Neural cell (in vitro differentiated cells): ENCODE measurements around the gene LIPC. TPM values are rescaled to one million over a fixed set of nuclear protein-coding genes. Genes with fewer than 3 reads are reported as not detected.

Source experiments
- H2AFZ ChIP-seq: fragments of 200-600, 300-800 bp; sonication (generic), shearing (Covaris generic); 2 replicates; pipeline ENCODE4 v1.6.0; 2014; ENCODE audit warnings: low read depth, mild to moderate bottlenecking, antibody characterized with exemption, low read length, moderate library complexity
- H3F3A ChIP-seq: fragments of 200-600 bp; shearing (Covaris generic); 2 replicates; pipeline ENCODE4 v1.6.1; 2016; ENCODE audit warnings: mild to moderate bottlenecking, moderate library complexity, mixed read lengths, antibody characterized with exemption, low read length; ENCODE audit not compliant: insufficient read depth, poor library complexity, severe bottlenecking
- H3K27ac ChIP-seq: fragments of 200-600, 300-800 bp; sonication (generic), shearing (Covaris generic); 2 replicates; pipeline ENCODE4 v1.5.1; 2014; ENCODE audit warnings: mild to moderate bottlenecking, low read length, moderate library complexity
- H3K27me3 ChIP-seq: fragments of 300-800, 200-600 bp; sonication (generic), shearing (Covaris generic); 2 replicates; pipeline ENCODE4 v1.6.0; 2014; ENCODE audit warnings: mild to moderate bottlenecking, low read depth, low read length, moderate library complexity; ENCODE audit not compliant: insufficient read depth
- H3K36me3 ChIP-seq: fragments of 300-800, 200-600 bp; sonication (generic), shearing (Covaris generic); 2 replicates; pipeline ENCODE4 v1.5.1; 2014; ENCODE audit warnings: mild to moderate bottlenecking, antibody characterized with exemption, low read length, moderate library complexity; ENCODE audit not compliant: insufficient read depth
- H3K4me2 ChIP-seq: fragments of 300-800, 200-600 bp; sonication (generic), shearing (Covaris generic); 2 replicates; pipeline ENCODE4 v1.6.0; 2014; ENCODE audit warnings: mild to moderate bottlenecking, low read length
- H3K4me3 ChIP-seq: fragments of 300-800, 200-600 bp; sonication (generic), shearing (Covaris generic); 2 replicates; pipeline ENCODE4 v1.5.1; 2014; ENCODE audit warnings: mild to moderate bottlenecking, low read length, moderate library complexity
- H3K79me2 ChIP-seq: fragments of 200-600 bp; shearing (Covaris generic); replicated peaks from 2 replicates; pipeline ENCODE4 v1.6.0; 2014; ENCODE audit warnings: mild to moderate bottlenecking, low read length, moderate library complexity; ENCODE audit not compliant: insufficient read depth
- H3K9ac ChIP-seq: fragments of 300-800, 200-600 bp; sonication (generic), shearing (Covaris generic); 2 replicates; pipeline ENCODE4 v1.6.1; 2016; ENCODE audit warnings: mild to moderate bottlenecking, low read length, mixed read lengths
- H3K9me2 ChIP-seq: fragments of 200-600 bp; shearing (Covaris generic); 2 replicates; pipeline ENCODE4 v1.6.1; 2016; ENCODE audit warnings: mild to moderate bottlenecking, low read length, mixed read lengths; ENCODE audit not compliant: insufficient read depth
- H3K9me3 ChIP-seq: fragments of 200-600, 300-800 bp; sonication (generic), shearing (Covaris generic); 2 replicates; pipeline ENCODE4 v1.6.1; 2016; ENCODE audit warnings: mild to moderate bottlenecking, mixed run types, low read length, moderate library complexity, mixed read lengths
- H4K20me1 ChIP-seq: fragments of 200-600 bp; shearing (Covaris generic); 2 replicates; pipeline ENCODE4 v1.6.1; 2016; ENCODE audit warnings: mild to moderate bottlenecking, mixed run types; ENCODE audit not compliant: insufficient read depth
- CTCF ChIP-seq: fragments of 450-650 bp; IDR thresholded peaks from 2 replicates; pipeline ENCODE4 v1.5.1; 2014; ENCODE audit warnings: antibody characterized with exemption, mild to moderate bottlenecking, moderate library complexity; ENCODE audit not compliant: poor library complexity, severe bottlenecking
- EP300 ChIP-seq: fragments of 450-650 bp; conservative IDR thresholded peaks from 2 replicates; pipeline ENCODE4 v1.6.1; 2014; ENCODE audit warnings: antibody characterized with exemption, mild to moderate bottlenecking, moderate library complexity; ENCODE audit not compliant: poor library complexity, severe bottlenecking
- EZH2 ChIP-seq: fragments of 200-600, 300-800 bp; shearing (Covaris generic), sonication (generic); IDR thresholded peaks from 2 replicates; pipeline ENCODE4 v1.6.1; 2014; ENCODE audit warnings: antibody characterized with exemption, low read length, borderline replicate concordance, mild to moderate bottlenecking; ENCODE audit not compliant: insufficient read depth, poor library complexity, severe bottlenecking
- MXI1 ChIP-seq: fragments of 450-650 bp; conservative IDR thresholded peaks from 2 replicates; pipeline ENCODE4 v1.6.1; 2014; ENCODE audit warnings: antibody characterized with exemption, mild to moderate bottlenecking; ENCODE audit not compliant: poor library complexity, severe bottlenecking
- POLR2AphosphoS5 ChIP-seq: IDR thresholded peaks from 2 replicates; pipeline ENCODE4 v1.6.1; 2012
- RAD21 ChIP-seq: fragments of 450-650 bp; conservative IDR thresholded peaks from 2 replicates; pipeline ENCODE4 v1.6.1; 2014; ENCODE audit warnings: antibody characterized with exemption, mild to moderate bottlenecking, moderate library complexity
- REST ChIP-seq: IDR thresholded peaks from 2 replicates; pipeline ENCODE4 v1.6.1; 2012; ENCODE audit warnings: borderline replicate concordance
- SMC3 ChIP-seq: fragments of 450-650 bp; conservative IDR thresholded peaks from 2 replicates; pipeline ENCODE4 v1.6.1; 2014; ENCODE audit warnings: antibody characterized with exemption, mild to moderate bottlenecking, moderate library complexity; ENCODE audit not compliant: poor library complexity
- TAF1 ChIP-seq: IDR thresholded peaks from 2 replicates; pipeline ENCODE4 v1.6.1; 2012; ENCODE audit warnings: low read depth
- polyA plus RNA-seq: library from polyadenylated mRNA; depleted of rRNA; stranded (reverse); fragments of >200 nt; gene quantifications from 2 replicates; pipeline ENCODE4 v1.2.3, GENCODE V29; 2014

Gene LIPC
- polyA plus RNA-seq, 1 donor from 2014 or later: not detected

GRCh38 chr15:58448906-58449305 lies 17.1 kb downstream of the LIPC start:
- Histone ChIP-seq H3K4me3 (no peak overlapping the region), H3K4me2 (no peak overlapping the region), H3K9ac (no peak overlapping the region), H4K20me1 (no peaks in the 10 kb centered on the region), H3K9me2 (no peaks in the 10 kb centered on the region), H3K27ac (no peak overlapping the region), H3K36me3 (no peaks in the 10 kb centered on the region), H3K27me3 (no peaks in the 10 kb centered on the region), H2AFZ (no peak overlapping the region), H3K9me3 (no peaks in the 10 kb centered on the region), H3K79me2 (no peaks in the 10 kb centered on the region), H3F3A (no peaks in the 10 kb centered on the region)
- TF ChIP-seq TAF1 (no peak), CTCF (no peak), POLR2AphosphoS5 (no peak), MXI1 (no peak), EP300 (no peak), REST (no peak), EZH2 (no peak), RAD21 (no peak), SMC3 (no peak)

- no peaks in the 10 kb centered on the region for H3K27me3 ChIP-seq
- H3K9ac ChIP-seq: no peak overlapping the region
- H3K27ac ChIP-seq: no peak overlapping the region
- no peak overlapping the region for H3K4me2 ChIP-seq
- TF ChIP-seq RAD21 (no peak), TAF1 (no peak), REST (no peak), EZH2 (no peak), EP300 (no peak), POLR2AphosphoS5 (no peak), CTCF (no peak), SMC3 (no peak), MXI1 (no peak)
- no peak overlapping the region for H2AFZ ChIP-seq
- H3F3A ChIP-seq: no peaks in the 10 kb centered on the region
- H3K4me3 ChIP-seq: no peak overlapping the region
- no peaks in the 10 kb centered on the region for H4K20me1 ChIP-seq
- H3K9me3 ChIP-seq: no peaks in the 10 kb centered on the region
- no peaks in the 10 kb centered on the region for H3K36me3 ChIP-seq
- H3K79me2 ChIP-seq: no peaks in the 10 kb centered on the region
- no peaks in the 10 kb centered on the region for H3K9me2 ChIP-seq
Measured at GRCh38 chr15:58451826-58452225, 20.0 kb downstream of the LIPC start.
